Endothelial cell (in vitro differentiated cells): ENCODE results near the gene SLAMF8. TPM values are rescaled to one million over a fixed set of nuclear protein-coding genes. Genes with fewer than 3 reads are reported as not detected.

ENCODE experiments used
- DNase-seq: peaks from one replicate; pipeline ENCODE4 v3.0.0; 2021; ENCODE audit warnings: low spot score
- H3K27ac Mint-ChIP-seq: one replicate; pipeline ENCODE4 v1.8.0; 2021; ENCODE audit warnings: mixed read lengths, inconsistent platforms; ENCODE audit not compliant: unreplicated experiment
- H3K27me3 Mint-ChIP-seq: one replicate; pipeline ENCODE4 v1.8.0; 2021; ENCODE audit warnings: mild to moderate bottlenecking, moderate library complexity, mixed read lengths, inconsistent platforms; ENCODE audit not compliant: unreplicated experiment
- H3K36me3 Mint-ChIP-seq: one replicate; pipeline ENCODE4 v1.8.0; 2021; ENCODE audit warnings: mild to moderate bottlenecking, low read depth, mixed read lengths, inconsistent platforms; ENCODE audit not compliant: unreplicated experiment
- H3K4me1 Mint-ChIP-seq: one replicate; pipeline ENCODE4 v1.8.0; 2021; ENCODE audit warnings: mild to moderate bottlenecking, mixed read lengths, inconsistent platforms; ENCODE audit not compliant: unreplicated experiment
- H3K4me3 Mint-ChIP-seq: one replicate; pipeline ENCODE4 v1.8.0; 2021; ENCODE audit warnings: mild to moderate bottlenecking, mixed read lengths, inconsistent platforms; ENCODE audit not compliant: unreplicated experiment
- H3K9me3 Mint-ChIP-seq: one replicate; pipeline ENCODE4 v1.8.0; 2021; ENCODE audit warnings: mixed read lengths, inconsistent platforms; ENCODE audit not compliant: unreplicated experiment
- CTCF ChIP-seq: fragments of 200-600 bp; sonication (generic); IDR thresholded peaks from one replicate; pipeline ENCODE4 v1.5.0; 2021; ENCODE audit warnings: antibody characterized with exemption; ENCODE audit not compliant: unreplicated experiment
- total RNA-seq: library from RNA; stranded (reverse); fragmentation: NEBNext Ultra II Directional; extraction: Animal tissue kit (Norgen Biotek cat#: 25700); gene quantifications from one replicate; pipeline ENCODE4 v1.2.1, GENCODE V29; 2021; ENCODE audit not compliant: unreplicated experiment

Gene SLAMF8
- total RNA-seq, 1 donor from 2014 or later, result not detected

GRCh38 chr1:159869173-159869572 is 42.5 kb downstream of the SLAMF8 start:
- H3K4me1 Mint-ChIP-seq, result peaks cover 11% of the 10 kb centered on the region
- no peak overlapping the region for H3K27ac Mint-ChIP-seq
- TF ChIP-seq CTCF, result no peak
- peaks cover 4% of the 10 kb centered on the region for H3K36me3 Mint-ChIP-seq
- no peak overlapping the region for H3K4me3 Mint-ChIP-seq
- H3K27me3 Mint-ChIP-seq, result peaks cover 11% of the 10 kb centered on the region
- DNase-seq, result no peak
- H3K9me3 Mint-ChIP-seq, result no peaks in the 10 kb centered on the region

- no peak overlapping the region for H3K4me3 Mint-ChIP-seq
- H3K9me3 Mint-ChIP-seq, result no peaks in the 10 kb centered on the region
- peaks cover 14% of the 10 kb centered on the region for H3K4me1 Mint-ChIP-seq
- peaks cover 11% of the 10 kb centered on the region for H3K27me3 Mint-ChIP-seq
- no peak overlapping the region for H3K27ac Mint-ChIP-seq
- no peak for DNase-seq
- H3K36me3 Mint-ChIP-seq, result peaks cover 4% of the 10 kb centered on the region
- TF ChIP-seq CTCF, result no peak
Measured at GRCh38 chr1:159869607-159870006, 42.9 kb downstream of the SLAMF8 start.

DNA sequence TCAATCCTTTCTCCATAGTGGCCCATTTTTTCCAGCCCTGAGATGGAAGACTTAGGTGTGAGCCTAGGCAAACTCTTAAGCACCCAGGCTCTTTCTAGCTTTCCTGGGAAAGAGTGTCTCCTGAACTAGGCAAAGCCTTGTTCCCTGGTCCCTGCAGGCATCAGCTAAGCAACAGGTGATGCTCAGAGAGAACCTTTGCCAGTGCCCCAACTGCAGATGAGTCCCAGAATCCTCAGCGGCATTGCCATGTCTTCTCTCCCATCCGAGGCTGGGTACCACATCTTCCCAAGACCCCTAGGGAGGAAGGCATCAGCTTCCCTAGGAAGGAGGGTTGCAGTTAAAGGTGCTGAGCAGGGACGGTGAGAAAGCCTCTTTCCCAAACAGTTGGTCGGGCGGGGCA is 44.0 kb downstream of the SLAMF8 start:
- H3K27ac Mint-ChIP-seq, result no peak overlapping the region
- no peak for TF ChIP-seq CTCF
- DNase-seq, result no peak
- no peak overlapping the region for H3K4me3 Mint-ChIP-seq
- H3K27me3 Mint-ChIP-seq, result peaks cover 8% of the 10 kb centered on the region
- peaks cover 4% of the 10 kb centered on the region for H3K36me3 Mint-ChIP-seq
- H3K4me1 Mint-ChIP-seq, result peaks cover 14% of the 10 kb centered on the region
- no peaks in the 10 kb centered on the region for H3K9me3 Mint-ChIP-seq

- no peaks in the 10 kb centered on the region for H3K9me3 Mint-ChIP-seq
- H3K27me3 Mint-ChIP-seq, result peaks cover 1% of the 10 kb centered on the region
- H3K27ac Mint-ChIP-seq, result no peak overlapping the region
- peaks cover 10% of the 10 kb centered on the region for H3K4me1 Mint-ChIP-seq
- no peak for TF ChIP-seq CTCF
- H3K36me3 Mint-ChIP-seq, result peaks cover 4% of the 10 kb centered on the region
- H3K4me3 Mint-ChIP-seq, result no peak overlapping the region
- DNase-seq, result no peak
Measured at GRCh38 chr1:159872891-159873290, 46.2 kb downstream of the SLAMF8 start.

DNA sequence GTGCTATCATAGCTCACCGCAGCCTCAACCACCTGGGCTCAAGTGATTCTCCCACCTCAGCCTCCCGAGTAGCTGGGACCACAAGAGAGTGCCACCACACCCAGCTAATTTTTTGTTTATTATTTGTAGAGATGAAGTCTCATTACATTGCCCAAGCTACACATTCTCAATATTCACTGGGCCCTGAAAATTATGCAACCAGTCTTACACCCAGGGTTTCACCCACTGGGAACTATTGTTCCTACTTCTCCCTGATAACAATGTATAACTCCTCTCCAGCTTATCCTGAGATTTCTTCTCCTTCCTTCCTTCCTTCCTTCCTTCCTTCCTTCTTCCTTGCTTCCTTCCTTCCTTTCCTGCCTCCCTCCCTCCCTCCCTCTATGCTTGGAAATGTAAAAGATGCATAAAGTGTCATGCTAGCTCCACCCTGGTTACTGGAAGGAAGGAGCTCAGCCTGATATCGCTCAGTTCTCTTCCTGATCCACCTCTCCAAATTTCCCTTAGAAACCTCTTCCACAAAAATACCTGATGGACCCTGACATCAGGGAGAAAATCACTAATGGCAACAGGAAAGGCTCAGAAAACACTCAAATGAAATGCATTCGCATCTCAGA is 47.0 kb downstream of the SLAMF8 start:
- H3K27ac Mint-ChIP-seq, result peak overlapping the region; percentile 25
- H3K4me3 Mint-ChIP-seq, result no peak overlapping the region
- peaks cover 4% of the 10 kb centered on the region for H3K36me3 Mint-ChIP-seq
- peaks cover 15% of the 10 kb centered on the region for H3K4me1 Mint-ChIP-seq
- no peak for DNase-seq
- no peaks in the 10 kb centered on the region for H3K9me3 Mint-ChIP-seq
- peaks cover 1% of the 10 kb centered on the region for H3K27me3 Mint-ChIP-seq
- TF ChIP-seq CTCF, result no peak
